Measurements from ENCODE around the gene GIMAP1. TPM values are rescaled to one million over a fixed set of nuclear protein-coding genes. Genes with fewer than 3 reads are reported as not detected.

Gene GIMAP1
- total RNA-seq, 2 experiments from 2014 or later, result 3.5 to 5.5 TPM

DNA sequence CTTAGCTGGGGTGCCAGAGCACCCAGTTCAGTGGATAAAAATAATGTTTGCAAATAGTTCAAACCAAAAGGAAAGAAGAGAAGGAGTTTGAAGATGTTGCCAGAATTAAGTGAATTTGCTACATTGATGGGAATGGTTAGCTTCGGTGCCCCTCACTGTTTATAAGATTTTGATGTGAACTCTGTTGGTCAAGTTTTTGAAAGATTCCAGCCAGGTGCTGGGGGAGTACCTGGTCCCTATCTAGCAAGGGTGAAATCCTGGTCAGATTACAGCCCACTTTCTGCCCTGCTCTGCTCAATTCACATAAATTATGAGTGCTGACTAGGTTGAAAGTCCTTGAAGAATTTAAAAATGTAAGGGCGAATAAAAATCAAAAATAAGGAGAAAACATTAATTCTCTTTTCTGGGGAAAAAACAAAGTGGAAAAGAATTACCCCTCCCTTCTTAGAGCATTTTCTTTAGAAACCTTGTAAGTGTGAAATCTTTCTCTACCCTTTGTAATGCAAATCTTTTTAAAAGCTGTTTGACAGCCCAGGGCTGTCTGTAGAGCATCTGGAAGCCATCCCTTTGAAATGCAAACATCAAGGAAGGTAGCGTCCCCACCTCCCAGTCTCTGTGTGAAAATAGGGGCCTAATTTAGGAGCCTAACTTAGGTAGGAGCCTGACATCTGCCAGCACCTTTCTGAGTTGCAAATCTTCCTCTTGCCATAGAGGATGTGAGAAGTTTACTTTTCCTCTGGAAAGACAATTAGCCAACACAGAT lies 19.4 kb downstream of the GIMAP1 start:
- ATAC-seq (no peak), DNase-seq (no peak)
- Mint-ChIP-seq H3K4me3 (peak overlapping the region; percentile 86), H3K27ac (peak overlapping the region; percentile 98), H3K27me3 (no peaks in the 10 kb centered on the region), H3K9me3 (ENCODE audit: low read depth) (peaks cover 3% of the 10 kb centered on the region), H3K36me3 (ENCODE audit: low read depth) (peaks cover 29% of the 10 kb centered on the region), H3K4me1 (peaks cover 70% of the 10 kb centered on the region)
- ChIA-PET POLR2A (no interaction called here), CTCF (interaction anchor here (0.6 to 1.3 kb wide), 5 partner anchors 11 to 250 kb away, joined by 3 to 5 read pairs (median 4); partner anchors contain the start of gene GIMAP1)
- intact Hi-C loops (cut with DNase I, micrococcal nuclease), result loop anchor here (2.0 to 5.0 kb wide), 7 partner anchors 115 to 863 kb away; partner anchors contain the start of genes ACTR3C (in 1 of the 2), ATP6V0E2 (in 1 of the 2), GIMAP4 (in 1 of the 2) and GIMAP8 (in 1 of the 2)

DNA sequence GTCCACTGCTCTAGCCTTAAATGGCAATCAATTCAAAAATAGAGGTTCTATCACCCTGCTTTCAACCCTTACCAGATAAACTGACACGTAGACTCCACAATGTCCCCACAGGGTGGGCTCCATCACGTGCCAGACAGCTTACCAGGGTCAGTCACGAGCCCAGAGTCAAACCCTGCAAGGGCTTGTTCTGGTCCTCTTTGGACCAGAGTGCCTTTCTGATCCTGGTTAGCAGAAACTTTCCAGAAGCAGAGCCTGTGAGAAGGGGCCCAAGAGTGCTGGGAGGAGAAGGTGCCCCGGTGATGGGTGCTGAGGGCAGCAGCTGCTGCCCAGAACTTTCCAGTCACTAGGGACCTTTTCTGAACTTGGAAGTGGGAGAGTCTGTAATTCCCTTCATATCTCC lies 20.5 kb downstream of the GIMAP1 start:
- DNase-seq (no peak), ATAC-seq (peak; percentile 4)
- ChIA-PET POLR2A (interaction anchor here (1.0 to 2.5 kb wide), 3 partner anchors 15 to 51 kb away, joined by 4 to 15 read pairs (median 6); partner anchors contain the start of gene GIMAP2), CTCF (interaction anchor here (0.9 to 3.8 kb wide), 2 partner anchors 10 to 18 kb away, joined by 3 to 23 read pairs; no protein-coding TSS in a partner anchor)
- Mint-ChIP-seq H3K27me3 (no peaks in the 10 kb centered on the region), H3K4me1 (peaks cover 73% of the 10 kb centered on the region), H3K36me3 (ENCODE audit: low read depth) (peaks cover 40% of the 10 kb centered on the region), H3K9me3 (ENCODE audit: low read depth) (peaks cover 2% of the 10 kb centered on the region), H3K4me3 (peak overlapping the region; percentile 86), H3K27ac (peak overlapping the region; percentile 98)
- intact Hi-C loops (cut with DNase I, micrococcal nuclease), result loop anchor here (2.0 to 5.0 kb wide), 7 partner anchors 116 to 865 kb away; partner anchors contain the start of genes ACTR3C (in 1 of the 2), ATP6V0E2 (in 1 of the 2), GIMAP4 (in 1 of the 2) and GIMAP8 (in 1 of the 2)

DNA sequence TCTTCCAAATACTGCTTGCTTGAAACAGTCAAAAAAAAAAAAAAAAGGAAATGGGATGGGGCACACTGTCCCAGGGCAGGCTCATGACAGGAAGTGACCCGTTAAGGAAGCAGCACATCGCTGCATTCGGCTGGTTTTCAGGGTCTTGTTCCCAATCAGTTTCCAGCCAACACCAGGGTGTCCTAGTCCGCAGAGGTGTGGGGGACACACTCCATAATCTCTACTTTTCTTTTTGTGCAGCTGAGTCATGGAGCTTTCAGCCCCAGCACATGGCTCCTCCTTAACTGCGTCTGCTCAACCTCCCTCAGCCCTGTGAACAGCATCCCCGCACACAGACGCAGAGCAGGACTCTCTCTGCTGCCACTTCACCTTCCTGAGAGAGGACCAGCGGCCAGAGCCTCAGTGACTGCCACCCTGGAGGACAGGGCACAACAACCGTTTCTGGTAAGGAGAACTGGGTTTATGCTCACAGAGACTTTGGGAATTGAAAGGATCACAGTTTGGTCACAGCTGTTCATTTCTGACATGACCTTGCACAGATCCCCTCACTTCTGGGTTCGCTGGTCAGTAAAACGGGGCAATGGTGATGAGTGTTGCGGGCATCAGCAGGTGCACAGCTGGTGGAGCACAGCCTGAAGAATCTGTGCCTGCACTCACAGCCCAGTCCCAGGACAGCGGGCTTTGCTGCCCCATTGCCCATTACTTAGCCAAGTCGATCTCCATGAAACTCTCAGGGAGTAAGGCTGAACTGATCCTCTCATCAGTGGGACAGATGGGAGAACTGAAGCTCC lies 21.0 kb downstream of the GIMAP1 start, which contains the start of gene GIMAP5:
GIMAP5 (plus strand) TSS at position 154 of the 791 bp plus-strand sequence. CDS start 3,467 bp downstream, outside the sequence.
- Mint-ChIP-seq H3K9me3 (ENCODE audit: low read depth) (peaks cover 2% of the 10 kb centered on the region), H3K27me3 (no peaks in the 10 kb centered on the region), H3K36me3 (ENCODE audit: low read depth) (peaks cover 46% of the 10 kb centered on the region), H3K4me1 (peaks cover 74% of the 10 kb centered on the region), H3K27ac (peak within 1 kb of the TSS; percentile 98), H3K4me3 (peak within 1 kb of the TSS; percentile 86)
- intact Hi-C loops (cut with DNase I, micrococcal nuclease), result loop anchor here (1.0 to 5.0 kb wide), 10 partner anchors 18 to 865 kb away; partner anchors contain the start of genes ACTR3C (in 1 of the 2), ATP6V0E2 (in 1 of the 2), GIMAP4 (in 1 of the 2) and GIMAP8 (in 1 of the 2)
- peak; percentile 68 for ATAC-seq
- ChIA-PET POLR2A (interaction anchor here (1.0 to 2.5 kb wide), 5 partner anchors 14 to 288 kb away, joined by 3 to 15 read pairs (median 6); partner anchors contain the start of genes GIMAP2 and GIMAP8), CTCF (interaction anchor here (0.6 to 3.8 kb wide), 7 partner anchors 10 to 299 kb away, joined by 3 to 23 read pairs (median 4); partner anchors contain the start of gene GIMAP6)
- peak; percentile 75 for DNase-seq

DNA sequence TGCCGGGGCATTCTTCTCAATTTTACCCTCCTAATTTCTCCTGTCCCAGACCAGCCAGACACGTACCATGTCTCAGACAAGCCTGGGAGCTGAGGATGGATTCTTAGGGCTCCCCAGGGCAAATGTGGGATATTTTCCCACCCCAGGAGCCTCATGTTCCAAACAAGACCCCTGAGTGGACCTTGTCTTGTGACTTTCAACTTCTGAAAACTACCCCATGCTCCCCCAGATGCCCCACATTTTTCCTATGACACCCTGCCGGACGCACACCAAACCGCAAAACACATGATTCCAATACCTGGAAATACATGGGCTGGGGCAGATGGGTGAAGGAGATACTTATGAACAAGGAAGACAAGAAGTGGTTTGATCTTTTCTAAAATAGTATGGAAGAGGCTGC lies 21.7 kb downstream of the GIMAP1 start:
- H3K36me3 Mint-ChIP-seq (ENCODE audit: low read depth), result peaks cover 52% of the 10 kb centered on the region
- H3K27ac Mint-ChIP-seq, result peak overlapping the region; percentile 98
- no peak for ATAC-seq
- peak overlapping the region; percentile 86 for H3K4me3 Mint-ChIP-seq
- no peaks in the 10 kb centered on the region for H3K27me3 Mint-ChIP-seq
- DNase-seq, result peak; percentile 52
- intact Hi-C loops (cut with DNase I, micrococcal nuclease), result loop anchor here (1.0 to 5.0 kb wide), 9 partner anchors 17 to 866 kb away; partner anchors contain the start of genes ACTR3C (in 1 of the 2), ATP6V0E2 (in 1 of the 2), GIMAP4 (in 1 of the 2) and GIMAP8 (in 1 of the 2)
- ChIA-PET POLR2A (interaction anchor here (0.8 to 2.5 kb wide), 6 partner anchors 14 to 289 kb away, joined by 3 to 15 read pairs (median 4); partner anchors contain the start of genes GIMAP2 and GIMAP8), CTCF (interaction anchor here (0.6 to 3.8 kb wide), 9 partner anchors 10 to 1543 kb away, joined by 3 to 23 read pairs (median 4); partner anchors contain the start of genes GIMAP6 and ZNF282)
- peaks cover 2% of the 10 kb centered on the region for H3K9me3 Mint-ChIP-seq (ENCODE audit: low read depth)
- H3K4me1 Mint-ChIP-seq, result peaks cover 74% of the 10 kb centered on the region

DNA sequence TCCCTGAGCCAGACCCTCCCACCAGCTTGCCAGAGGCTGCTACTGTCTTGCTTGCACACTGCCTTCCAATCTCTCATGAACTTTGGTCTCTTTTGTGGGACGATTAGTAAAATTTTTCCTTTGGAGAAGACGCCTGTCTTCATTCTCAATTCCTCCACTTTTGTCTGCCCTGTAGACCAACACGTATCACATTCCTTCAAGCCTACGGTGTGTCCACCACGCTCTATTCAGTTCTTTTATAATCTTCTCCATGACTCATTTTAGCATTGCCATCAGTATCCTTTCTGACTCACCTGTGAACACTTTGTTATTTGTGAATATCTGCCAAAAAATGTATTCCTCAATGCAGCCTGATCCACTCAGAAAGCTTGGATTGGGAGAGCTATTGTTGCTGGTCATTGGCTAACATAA lies 22.2 kb downstream of the GIMAP1 start:
- peaks cover 2% of the 10 kb centered on the region for H3K9me3 Mint-ChIP-seq (ENCODE audit: low read depth)
- H3K4me1 Mint-ChIP-seq, result peaks cover 74% of the 10 kb centered on the region
- DNase-seq (no peak), ATAC-seq (peak; percentile 33)
- peak overlapping the region; percentile 86 for H3K4me3 Mint-ChIP-seq
- CTCF ChIA-PET, result interaction anchor here (0.6 to 3.8 kb wide), 9 partner anchors 10 to 1543 kb away, joined by 3 to 23 read pairs (median 4); partner anchors contain the start of genes GIMAP6 and ZNF282
- H3K36me3 Mint-ChIP-seq (ENCODE audit: low read depth), result peaks cover 57% of the 10 kb centered on the region
- H3K27me3 Mint-ChIP-seq, result no peaks in the 10 kb centered on the region
- POLR2A ChIA-PET, result interaction anchor here (0.8 to 2.5 kb wide), 5 partner anchors 13 to 290 kb away, joined by 3 to 15 read pairs (median 6); partner anchors contain the start of gene GIMAP2
- intact Hi-C loops (cut with DNase I, micrococcal nuclease), result loop anchor here (1.0 to 5.0 kb wide), 9 partner anchors 17 to 866 kb away; partner anchors contain the start of genes ACTR3C (in 1 of the 2), ATP6V0E2 (in 1 of the 2), GIMAP4 (in 1 of the 2) and GIMAP8 (in 1 of the 2)
- H3K27ac Mint-ChIP-seq, result peak overlapping the region; percentile 98

DNA sequence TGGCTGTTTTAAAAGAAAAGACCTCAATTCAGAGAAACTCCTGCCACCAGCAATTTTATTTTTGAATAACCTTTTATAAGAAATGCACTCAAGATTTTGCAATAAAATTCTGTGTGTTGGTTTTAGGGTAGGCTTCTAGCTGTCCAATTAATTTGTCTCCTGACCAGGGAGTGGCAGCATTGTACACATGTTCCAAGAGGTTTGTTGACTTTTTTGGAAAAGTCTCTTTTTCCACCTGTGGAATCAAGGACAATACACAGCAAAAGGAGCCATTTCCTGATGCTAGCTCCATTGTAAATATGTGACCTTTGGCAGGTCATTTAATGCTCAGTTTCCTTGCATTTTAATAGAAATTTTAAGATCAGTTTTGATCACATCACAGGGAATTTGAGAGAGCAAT lies 22.6 kb downstream of the GIMAP1 start:
- H3K9me3 Mint-ChIP-seq (ENCODE audit: low read depth), result peaks cover 2% of the 10 kb centered on the region
- peak overlapping the region; percentile 86 for H3K4me3 Mint-ChIP-seq
- intact Hi-C loops (cut with DNase I, micrococcal nuclease), result loop anchor here (5.0 kb wide), 6 partner anchors 172 to 867 kb away; partner anchors contain the start of genes ACTR3C (in 1 of the 2), ATP6V0E2 (in 1 of the 2), GIMAP4 (in 1 of the 2) and GIMAP8 (in 1 of the 2)
- DNase-seq, result no peak
- H3K36me3 Mint-ChIP-seq (ENCODE audit: low read depth), result peaks cover 61% of the 10 kb centered on the region
- ChIA-PET POLR2A (interaction anchor here (0.8 to 2.5 kb wide), 3 partner anchors 16 to 54 kb away, joined by 3 to 15 read pairs (median 3); partner anchors contain the start of gene GIMAP2), CTCF (interaction anchor here (1.0 to 3.8 kb wide), 6 partner anchors 9 to 290 kb away, joined by 3 to 23 read pairs (median 5); partner anchors contain the start of gene GIMAP6)
- peaks cover 74% of the 10 kb centered on the region for H3K4me1 Mint-ChIP-seq
- no peaks in the 10 kb centered on the region for H3K27me3 Mint-ChIP-seq
- peak overlapping the region; percentile 98 for H3K27ac Mint-ChIP-seq
- ATAC-seq, result no peak

DNA sequence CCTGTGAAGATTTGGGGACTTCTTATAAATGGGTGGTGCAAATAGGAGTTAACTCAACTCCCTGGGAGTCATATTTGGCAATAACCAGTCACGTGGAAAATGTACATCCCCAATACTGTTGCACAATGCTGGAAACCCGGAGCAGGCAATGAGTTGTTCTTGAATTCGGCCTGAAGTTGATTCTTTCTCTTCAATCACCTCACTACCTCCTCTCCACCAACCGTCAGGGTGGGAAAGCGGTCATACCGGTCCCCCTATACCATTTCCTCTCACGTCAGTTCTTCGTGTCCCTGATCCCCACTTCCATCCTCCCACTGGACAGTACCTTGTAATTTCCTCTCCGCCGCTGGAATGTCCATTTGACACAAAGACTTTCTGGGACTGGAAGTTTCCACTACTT lies 23.6 kb downstream of the GIMAP1 start:
- Mint-ChIP-seq H3K36me3 (ENCODE audit: low read depth) (peaks cover 71% of the 10 kb centered on the region), H3K4me1 (peaks cover 74% of the 10 kb centered on the region), H3K9me3 (ENCODE audit: low read depth) (peaks cover 2% of the 10 kb centered on the region), H3K27ac (peak overlapping the region; percentile 95), H3K27me3 (no peaks in the 10 kb centered on the region), H3K4me3 (peak overlapping the region; percentile 86)
- ChIA-PET POLR2A (no interaction called here), CTCF (interaction anchor here (3.1 to 3.8 kb wide), 2 partner anchors 15 to 291 kb away, joined by 9 to 23 read pairs; no protein-coding TSS in a partner anchor)
- no peak for ATAC-seq
- intact Hi-C loops (cut with DNase I, micrococcal nuclease), result no loop called here
- DNase-seq, result peak; percentile 56

DNA sequence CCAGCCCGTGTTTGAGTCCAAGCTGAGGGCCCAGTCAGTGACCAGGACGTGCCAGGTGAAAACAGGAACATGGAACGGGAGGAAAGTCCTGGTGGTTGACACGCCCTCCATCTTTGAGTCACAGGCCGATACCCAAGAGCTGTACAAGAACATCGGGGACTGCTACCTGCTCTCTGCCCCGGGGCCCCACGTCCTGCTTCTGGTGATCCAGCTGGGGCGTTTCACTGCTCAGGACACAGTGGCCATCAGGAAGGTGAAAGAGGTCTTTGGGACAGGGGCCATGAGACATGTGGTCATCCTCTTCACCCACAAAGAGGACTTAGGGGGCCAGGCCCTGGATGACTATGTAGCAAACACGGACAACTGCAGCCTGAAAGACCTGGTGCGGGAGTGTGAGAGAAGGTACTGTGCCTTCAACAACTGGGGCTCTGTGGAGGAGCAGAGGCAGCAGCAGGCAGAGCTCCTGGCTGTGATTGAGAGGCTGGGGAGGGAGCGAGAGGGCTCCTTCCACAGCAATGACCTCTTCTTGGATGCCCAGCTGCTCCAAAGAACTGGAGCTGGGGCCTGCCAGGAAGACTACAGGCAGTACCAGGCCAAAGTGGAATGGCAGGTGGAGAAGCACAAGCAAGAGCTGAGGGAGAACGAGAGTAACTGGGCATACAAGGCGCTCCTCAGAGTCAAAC lies 26.0 kb downstream of the GIMAP1 start:
- Mint-ChIP-seq H3K4me3 (peak overlapping the region; percentile 86), H3K36me3 (ENCODE audit: low read depth) (peaks cover 83% of the 10 kb centered on the region), H3K27ac (peak overlapping the region; percentile 95), H3K9me3 (ENCODE audit: low read depth) (peaks cover 2% of the 10 kb centered on the region), H3K4me1 (peaks cover 76% of the 10 kb centered on the region), H3K27me3 (no peaks in the 10 kb centered on the region)
- CTCF ChIA-PET, result interaction anchor here (1.4 to 3.1 kb wide), 4 partner anchors 9 to 293 kb away, joined by 3 to 10 read pairs (median 6); no protein-coding TSS in a partner anchor
- POLR2A ChIA-PET, result interaction anchor here (1.0 kb wide), 1 partner anchor 26 kb away, joined by 4 read pairs; the partner anchor contains the start of gene GIMAP1
- intact Hi-C loops (cut with DNase I, micrococcal nuclease), result no loop called here
- DNase-seq (peak; percentile 52), ATAC-seq (no peak)

DNA sequence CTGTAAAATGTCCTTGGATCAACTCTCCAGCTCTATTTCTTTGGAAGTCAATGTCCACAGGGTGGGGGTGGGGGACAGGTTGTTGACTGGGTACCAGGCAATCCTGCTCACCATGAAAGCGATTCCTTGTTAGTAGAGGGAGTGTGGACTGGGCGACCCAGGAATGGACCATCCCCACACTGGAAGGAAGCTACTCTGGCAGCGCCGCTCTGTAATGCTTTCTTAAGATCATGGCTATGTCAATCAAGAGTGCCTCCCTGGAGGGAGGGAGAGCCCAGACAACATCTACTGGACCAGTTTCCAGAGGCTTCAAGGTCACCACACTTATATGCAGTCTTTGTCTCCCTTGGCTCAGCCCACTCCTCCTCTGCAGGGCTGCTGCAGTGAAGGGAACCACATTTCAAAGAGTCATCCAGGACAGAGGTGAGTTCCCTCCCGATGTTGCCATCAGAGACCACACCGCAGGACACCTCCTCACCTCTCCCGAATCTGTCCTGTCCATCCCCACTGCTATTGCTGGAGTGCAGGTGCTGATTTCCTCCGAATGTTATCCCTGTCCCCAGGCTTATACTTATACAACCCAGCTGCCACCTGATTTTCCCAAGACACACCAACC lies 27.7 kb downstream of the GIMAP1 start:
- ChIA-PET CTCF (interaction anchor here (0.7 to 1.1 kb wide), 4 partner anchors 11 to 312 kb away, joined by 3 to 4 read pairs (median 3); no protein-coding TSS in a partner anchor), POLR2A (interaction anchor here (1.0 to 1.2 kb wide), 2 partner anchors 11 to 177 kb away, joined by 4 read pairs; partner anchors contain the start of gene GIMAP4)
- ATAC-seq, result no peak
- Mint-ChIP-seq H3K36me3 (ENCODE audit: low read depth) (peaks cover 68% of the 10 kb centered on the region), H3K9me3 (ENCODE audit: low read depth) (peaks cover 2% of the 10 kb centered on the region), H3K27ac (peak overlapping the region; percentile 95), H3K27me3 (no peaks in the 10 kb centered on the region), H3K4me1 (peaks cover 93% of the 10 kb centered on the region), H3K4me3 (peak overlapping the region; percentile 41)
- DNase-seq, result no peak
- intact Hi-C loops (cut with DNase I, micrococcal nuclease), result loop anchor here in 1 of 2 experiments (1.0 kb wide), 1 partner anchor 9 kb away; no protein-coding TSS in a partner anchor

All from activated CD4-positive, alpha-beta T cell treated with anti-CD3 and anti-CD28 coated beads for 36 hours (primary cell).